ENCODE measurements around the gene ARHGAP42.
"Not testable (repeated sequence)": the region's sequence is repeated elsewhere in the genome, so short reads cannot be mapped to it uniquely, and the experiment has no call there.

Gene ARHGAP42

GRCh38 chr11:100719809-100720221, 32.7 kb downstream of the ARHGAP42 start:
- peak; percentile 83 for FAIRE-seq
- peak; percentile 74 for DNase-seq (ENCODE audit: low spot score)

GRCh38 chr11:100726680-100727079, 39.6 kb downstream of the ARHGAP42 start:
- DNase-seq (ENCODE audit: low spot score) (no peak), FAIRE-seq (no peak)

GRCh38 chr11:100727410-100727809, 40.3 kb downstream of the ARHGAP42 start:
- FAIRE-seq (no peak), DNase-seq (ENCODE audit: low spot score) (peak; percentile 43)

GRCh38 chr11:100730266-100730665, 43.2 kb downstream of the ARHGAP42 start:
- DNase-seq (ENCODE audit: low spot score) (no peak), FAIRE-seq (no peak)

GRCh38 chr11:100731471-100731870, 44.4 kb downstream of the ARHGAP42 start:
- no peak for DNase-seq (ENCODE audit: low spot score)
- no peak for FAIRE-seq

- FAIRE-seq (no peak), DNase-seq (ENCODE audit: low spot score) (no peak)
Observed at GRCh38 chr11:100732949-100733348, 45.9 kb downstream of the ARHGAP42 start.

GRCh38 chr11:100734743-100735527, 47.8 kb downstream of the ARHGAP42 start:
- no peak for FAIRE-seq
- no peak for DNase-seq (ENCODE audit: low spot score)

GRCh38 chr11:100735949-100736675, 49.0 kb downstream of the ARHGAP42 start:
- FAIRE-seq (no peak), DNase-seq (ENCODE audit: low spot score) (peak; percentile 44)

- no peak for DNase-seq (ENCODE audit: low spot score)
- FAIRE-seq: no peak
Observed at GRCh38 chr11:100738701-100739270, 51.7 kb downstream of the ARHGAP42 start.

GRCh38 chr11:100739666-100740065, 52.6 kb downstream of the ARHGAP42 start:
- DNase-seq (ENCODE audit: low spot score) (peak; percentile 65), FAIRE-seq (peak; percentile 82)

GRCh38 chr11:100740440-100740839, 53.4 kb downstream of the ARHGAP42 start:
- DNase-seq (ENCODE audit: low spot score) (no peak), FAIRE-seq (no peak)

GRCh38 chr11:100741866-100742625, 55.0 kb downstream of the ARHGAP42 start:
- DNase-seq (ENCODE audit: low spot score): no peak
- FAIRE-seq: no peak

- DNase-seq (ENCODE audit: low spot score) (no peak), FAIRE-seq (no peak)
Observed at GRCh38 chr11:100746448-100746847, 59.4 kb downstream of the ARHGAP42 start.

GRCh38 chr11:100748153-100748552, 61.1 kb downstream of the ARHGAP42 start:
- FAIRE-seq: no peak
- DNase-seq (ENCODE audit: low spot score): no peak

- DNase-seq (ENCODE audit: low spot score); FAIRE-seq: not testable (repeated sequence)
Observed at GRCh38 chr11:100749887-100750565, 62.9 kb downstream of the ARHGAP42 start.

GRCh38 chr11:100750566-100750891, 63.4 kb downstream of the ARHGAP42 start:
- not testable (repeated sequence) for FAIRE-seq; DNase-seq (ENCODE audit: low spot score)

GRCh38 chr11:100752371-100753171, 65.5 kb downstream of the ARHGAP42 start:
- DNase-seq (ENCODE audit: low spot score) (no peak), FAIRE-seq (no peak)

- FAIRE-seq (no peak), DNase-seq (ENCODE audit: low spot score) (no peak)
Observed at GRCh38 chr11:100753172-100753543, 66.1 kb downstream of the ARHGAP42 start.

GRCh38 chr11:100753571-100753970, 66.5 kb downstream of the ARHGAP42 start:
- no peak for DNase-seq (ENCODE audit: low spot score)

GRCh38 chr11:100756559-100756958, 69.5 kb downstream of the ARHGAP42 start:
- no peak for FAIRE-seq
- DNase-seq (ENCODE audit: low spot score): no peak

More at GRCh38 chr11:100753571-100753970, 66.5 kb downstream of the ARHGAP42 start:
- no peak for FAIRE-seq

Measured in RCC 7860 (cell line).